OCI-M1 (cell line): ENCODE measurements around the gene CPLX1.
A peak's percentile ranks its signal among the peaks of the same experiment; 100 is the strongest.

Experiments
- DNase-seq: peaks from one replicate; lab custom pipeline; 2025; lab: John Stamatoyannopoulos, UW

The CPLX1 gene

DNA sequence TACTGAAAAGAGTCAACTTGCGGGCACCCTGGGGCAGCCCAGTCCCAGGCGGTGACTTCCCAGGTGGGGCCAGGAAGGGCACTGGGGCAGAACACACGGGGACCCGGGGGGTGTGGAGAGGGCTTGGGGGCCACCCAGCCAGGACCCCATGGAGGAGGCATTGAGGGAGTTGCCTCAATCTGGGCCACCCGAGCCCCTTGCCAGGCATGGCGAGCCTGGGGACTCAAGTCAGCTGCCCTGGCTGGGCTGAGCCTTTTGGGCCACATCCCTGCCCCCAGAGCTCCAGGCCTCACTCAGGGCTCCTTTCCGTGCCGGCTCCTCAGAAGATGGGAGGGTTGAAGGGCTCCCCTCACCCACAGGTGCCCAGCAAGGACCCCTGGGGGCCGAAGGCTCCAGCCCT lies 6.6 kb upstream of the CPLX1 start:
- no peak for DNase-seq

DNA sequence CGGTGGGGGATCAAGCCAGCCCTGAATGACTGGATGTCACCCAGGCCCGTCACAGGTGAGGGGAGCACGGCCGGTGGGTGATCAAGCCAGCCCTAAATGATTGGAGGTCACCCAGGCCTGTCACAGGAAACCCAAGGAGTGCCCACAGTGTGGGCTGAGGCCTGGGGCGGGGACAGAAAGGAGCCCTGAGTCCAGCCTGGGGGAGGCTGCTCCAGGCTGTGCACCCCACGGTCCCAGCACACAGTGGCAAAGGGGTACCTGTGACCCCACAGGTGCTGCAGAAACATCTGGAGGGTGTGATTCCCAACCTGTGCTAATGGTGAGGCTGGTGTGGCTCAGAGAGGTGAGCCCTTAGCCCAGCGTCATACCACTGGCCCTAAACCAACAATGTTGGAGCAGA lies 6.2 kb upstream of the CPLX1 start:
- DNase-seq: no peak

DNA sequence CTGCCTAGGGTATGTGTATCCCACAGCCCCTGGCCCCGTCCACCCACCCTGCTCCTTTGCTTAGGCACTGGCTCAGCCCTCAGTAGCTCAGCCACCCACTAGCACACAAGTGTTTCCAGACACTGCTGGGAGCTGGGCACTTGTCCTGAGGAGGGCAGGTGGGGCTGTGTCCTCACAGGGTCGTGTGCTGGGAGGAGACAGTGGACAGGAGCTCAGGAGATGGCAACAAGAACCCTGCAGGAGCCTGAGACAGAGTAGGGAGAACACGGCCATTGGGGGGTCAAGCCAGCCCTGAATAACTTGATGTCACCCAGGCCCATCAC lies 5.5 kb upstream of the CPLX1 start:
- DNase-seq: no peak

DNA sequence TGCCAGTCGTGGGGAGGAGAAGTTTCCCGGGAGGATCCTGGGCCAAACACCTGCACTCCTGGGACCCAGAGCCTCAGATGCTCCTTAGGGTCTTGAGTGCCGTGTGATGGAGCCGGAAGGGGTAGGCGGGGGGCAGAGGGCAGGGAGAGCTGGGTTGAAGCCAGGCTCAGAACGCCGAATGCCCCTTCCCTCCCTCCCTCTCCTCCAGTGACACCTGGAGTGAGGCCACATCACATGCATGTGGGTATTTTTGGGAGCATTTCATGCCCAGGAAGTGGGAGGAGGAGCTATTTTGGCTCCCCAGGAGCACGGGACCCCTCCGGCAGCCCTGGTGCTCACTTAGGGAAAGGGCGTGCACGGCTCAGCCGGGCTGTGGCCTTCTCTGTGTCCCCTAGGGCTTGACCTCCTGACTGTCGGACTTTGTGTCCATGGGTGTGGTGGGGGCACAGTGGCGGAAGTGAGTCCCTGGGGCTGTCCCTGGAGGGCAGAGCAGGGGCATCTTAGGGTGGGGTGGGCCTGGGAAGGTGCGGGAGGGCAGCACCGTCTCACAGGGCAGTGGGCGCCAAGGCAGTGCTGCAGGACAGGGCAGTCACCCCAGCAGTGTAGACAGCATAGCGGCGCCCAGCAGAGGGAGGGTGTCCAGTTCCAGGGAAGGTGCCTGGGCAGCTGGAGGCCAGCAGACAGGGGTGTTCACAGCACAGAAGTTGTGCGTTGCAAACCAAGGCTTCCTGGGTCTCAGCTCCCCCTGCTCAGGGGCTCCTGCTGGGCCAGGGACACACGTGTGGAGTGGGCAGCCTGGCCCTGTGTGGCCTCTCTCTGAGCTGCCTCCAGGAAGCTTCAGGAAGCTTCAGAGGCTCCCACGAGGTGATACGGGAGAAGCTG lies 4.9 kb upstream of the CPLX1 start:
- DNase-seq: no peak

DNA sequence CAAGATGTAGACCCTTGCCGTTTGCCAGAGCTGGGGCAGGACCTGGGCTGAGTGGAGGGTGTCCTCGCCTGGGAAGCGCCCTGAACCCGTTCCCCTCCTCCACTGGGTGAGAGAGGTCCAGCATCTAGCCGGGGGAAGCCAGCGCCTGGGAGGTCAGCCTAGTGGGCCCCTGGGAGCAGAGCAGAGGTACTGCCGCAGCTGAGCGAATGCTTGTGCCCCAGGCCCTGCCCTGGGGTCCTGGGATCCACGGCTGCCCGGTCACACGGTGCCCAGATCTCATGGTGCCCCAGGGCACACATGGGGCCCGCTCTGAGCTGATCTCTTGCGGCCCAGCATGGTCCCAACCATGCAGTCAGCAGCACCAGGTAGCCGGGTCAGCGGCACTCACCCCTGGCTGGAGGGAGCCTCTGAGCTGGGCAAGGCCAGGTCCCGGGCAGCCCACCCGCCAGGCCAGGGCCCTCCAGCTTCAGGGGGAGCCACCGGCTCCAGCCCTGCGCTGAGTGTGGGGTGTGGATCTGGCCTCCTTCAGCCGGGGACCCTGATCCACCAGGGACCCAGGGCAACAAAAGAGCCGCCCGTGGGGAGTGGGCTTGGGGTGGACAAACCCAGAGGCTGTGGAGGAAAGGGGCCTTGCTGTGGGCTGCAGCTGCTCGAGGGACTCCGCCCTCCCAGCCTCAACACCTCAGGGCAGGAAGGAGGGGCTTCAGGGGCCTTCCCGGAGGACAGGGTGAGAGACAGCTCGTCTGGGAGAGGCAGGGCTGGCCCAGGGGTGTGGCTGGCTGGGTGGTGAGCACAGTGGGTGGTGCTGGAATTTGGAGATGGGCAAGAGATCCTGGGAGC lies 4.1 kb upstream of the CPLX1 start:
- DNase-seq: no peak

DNA sequence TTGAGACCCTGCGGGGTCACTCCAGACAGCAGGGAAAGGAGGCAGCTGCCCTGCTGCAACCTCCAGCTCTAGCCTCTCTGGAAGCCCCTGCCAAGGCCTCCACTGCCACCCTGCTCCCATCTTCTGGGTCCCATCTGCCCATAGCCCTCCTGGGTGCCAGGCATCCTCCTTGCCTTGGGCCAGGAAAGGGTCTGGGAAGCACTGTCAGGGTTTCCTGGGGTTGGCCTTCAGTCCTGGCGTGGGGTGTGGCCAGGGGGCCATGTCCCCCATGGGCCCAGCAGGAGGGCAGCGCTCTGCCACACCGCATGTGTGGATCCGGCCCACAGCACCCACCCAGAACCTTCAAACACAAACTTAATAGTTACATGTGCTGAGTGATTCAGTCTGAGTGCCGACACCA lies 3.4 kb upstream of the CPLX1 start:
- DNase-seq: no peak

DNA sequence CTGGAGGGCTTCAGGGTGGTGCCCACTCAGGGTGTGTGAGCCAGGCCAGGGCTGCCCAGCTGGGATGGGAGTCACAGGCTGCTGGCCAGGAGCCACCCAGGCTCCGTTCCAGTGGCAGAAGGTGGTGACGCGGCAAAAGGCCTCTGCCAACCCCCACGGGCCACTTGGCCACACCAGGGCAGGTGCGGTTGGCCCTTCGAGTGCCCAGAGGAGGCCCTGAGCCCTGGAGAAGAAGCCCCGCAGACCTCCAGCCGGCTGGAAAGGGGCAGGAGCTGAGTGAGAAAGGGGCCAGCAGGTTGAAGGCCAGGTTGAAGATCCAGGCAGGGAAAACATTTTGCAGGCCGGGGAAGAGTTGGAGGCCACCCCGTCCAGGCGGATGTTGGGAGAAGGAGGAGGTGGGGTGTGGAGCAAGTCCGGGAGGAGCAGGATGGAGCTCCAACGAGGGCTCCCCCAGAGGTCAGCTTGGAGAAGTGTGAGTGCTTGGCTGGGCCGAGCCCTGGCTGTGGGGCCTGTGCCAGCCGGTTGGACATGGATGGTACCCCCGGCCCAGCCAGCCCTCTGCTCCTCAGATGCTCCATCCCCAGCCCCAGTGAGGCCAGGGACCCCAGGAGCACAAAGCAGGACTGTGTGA lies 2.8 kb upstream of the CPLX1 start:
- no peak for DNase-seq

DNA sequence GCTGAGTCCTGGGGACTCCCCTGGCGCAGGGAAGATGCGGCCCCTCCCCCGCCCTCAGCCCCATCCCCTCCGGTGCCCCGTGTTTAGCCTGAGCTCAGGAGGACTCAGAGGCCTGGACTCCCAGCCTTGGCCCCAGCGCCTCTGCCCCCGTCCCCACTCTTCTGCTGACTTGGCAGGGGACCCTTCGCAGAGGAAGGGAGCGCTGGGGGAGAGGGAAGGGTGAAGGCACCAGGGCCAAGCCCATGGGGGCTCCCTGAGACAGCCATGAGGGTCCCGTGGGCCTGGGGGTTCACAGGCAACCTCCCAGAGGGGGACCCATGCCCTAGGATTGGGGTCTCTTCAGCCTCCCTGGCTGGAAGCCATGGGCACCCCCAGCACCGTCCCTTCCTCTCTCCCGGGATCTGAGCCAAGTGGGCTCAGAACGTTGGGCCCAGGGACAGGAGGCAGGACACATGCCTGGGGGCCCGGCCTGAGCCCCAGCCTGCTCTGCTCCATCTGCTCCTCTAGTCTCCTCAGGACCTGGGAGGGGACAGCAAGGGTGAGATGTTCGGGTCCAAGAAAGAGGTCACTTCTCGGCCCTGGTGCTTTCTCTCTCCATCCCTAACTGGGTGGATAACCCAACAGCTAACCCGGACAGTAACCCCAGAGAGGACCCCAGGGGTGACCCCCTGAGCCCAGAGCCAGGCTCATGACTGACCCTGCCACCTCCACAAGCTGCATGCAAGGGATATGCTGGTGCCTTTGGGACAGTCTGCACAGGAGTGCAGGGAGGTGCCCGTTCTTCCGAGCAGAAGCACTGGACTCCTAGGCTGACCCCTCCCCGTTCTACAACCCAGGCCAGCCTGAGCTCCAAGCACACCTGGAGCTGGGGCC lies 1.5 kb upstream of the CPLX1 start:
- DNase-seq: no peak

DNA sequence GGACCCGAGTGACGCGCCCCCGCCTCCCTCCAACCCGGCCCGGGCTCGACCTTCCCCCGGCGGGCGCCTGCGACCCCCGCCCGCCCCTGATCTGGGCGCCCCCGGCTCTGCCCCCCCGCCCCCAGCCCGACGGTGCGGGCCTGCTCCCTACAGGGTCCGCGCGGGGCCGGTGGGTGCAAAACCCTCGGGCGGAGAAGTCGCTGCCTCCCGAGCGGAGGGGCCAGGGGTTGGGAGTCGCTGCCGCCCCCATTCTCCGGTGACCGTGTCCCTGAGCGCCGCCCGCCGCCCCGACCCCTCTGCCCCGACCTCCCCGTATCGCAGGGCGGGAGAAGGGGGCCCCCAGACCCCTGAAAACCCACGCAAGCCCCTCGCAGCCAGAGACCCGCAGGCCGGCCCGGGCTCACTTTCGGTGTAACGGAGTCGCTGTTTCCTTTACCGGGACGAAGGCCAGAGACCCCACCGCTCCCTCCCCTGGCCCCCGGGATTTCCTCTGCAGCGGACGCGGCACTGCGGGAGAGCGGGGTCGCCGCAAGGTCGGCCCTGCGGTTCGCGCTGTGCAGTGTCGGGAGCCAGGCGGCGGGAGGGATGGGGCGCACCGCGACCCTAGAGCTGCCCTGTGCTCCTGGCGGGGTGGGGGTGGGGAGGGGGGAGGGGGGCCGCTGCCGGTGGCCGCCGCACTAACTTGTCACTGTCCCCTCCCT lies 729 bp upstream of the CPLX1 start:
- DNase-seq: no peak

DNA sequence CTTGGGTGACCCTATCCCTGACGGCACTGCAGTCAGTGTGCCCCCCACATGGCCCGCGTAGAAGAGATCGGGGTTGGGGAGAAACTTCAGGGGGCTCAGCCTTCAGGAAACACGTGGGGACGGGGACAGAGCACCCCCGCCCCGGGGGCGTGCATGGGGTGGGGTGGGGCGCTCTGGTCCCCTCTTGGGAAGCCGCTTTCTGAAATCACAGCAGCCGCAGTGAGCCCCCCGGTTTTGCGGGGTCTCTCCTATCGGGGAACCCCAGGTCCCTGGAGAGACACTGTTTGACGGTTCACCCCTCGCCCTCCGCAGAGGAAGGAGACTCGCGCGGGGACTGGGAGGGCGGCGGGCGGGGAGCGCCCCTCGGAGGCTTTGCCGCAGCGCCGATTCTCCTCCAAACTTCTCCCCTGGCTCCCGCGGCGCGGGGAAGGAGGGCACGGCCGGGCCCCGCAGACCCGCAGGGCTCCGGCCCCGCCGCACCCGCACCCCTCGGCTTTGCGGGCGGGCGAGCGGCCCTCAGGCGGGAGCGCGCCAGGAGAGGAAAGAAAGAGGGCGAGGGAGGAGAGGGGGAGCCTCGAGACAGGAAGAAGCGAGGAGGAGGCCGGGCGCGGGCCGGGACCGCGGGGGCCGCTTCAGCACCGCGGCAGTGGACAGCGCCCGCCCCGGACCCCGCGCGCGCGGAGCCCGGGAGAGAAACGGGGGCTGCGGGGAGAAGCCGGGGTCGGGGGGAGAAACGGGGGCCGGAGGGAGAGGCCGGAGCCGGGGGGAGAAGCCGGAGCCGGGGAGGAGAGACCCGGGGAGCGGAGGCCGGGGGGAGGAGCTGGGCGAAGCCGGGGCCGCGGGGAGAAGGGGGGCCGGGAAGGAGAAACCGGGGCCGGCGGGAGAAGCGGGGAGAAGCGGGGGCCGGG lies 612 bp downstream of the CPLX1 start:
- peak; percentile 3 for DNase-seq

DNA sequence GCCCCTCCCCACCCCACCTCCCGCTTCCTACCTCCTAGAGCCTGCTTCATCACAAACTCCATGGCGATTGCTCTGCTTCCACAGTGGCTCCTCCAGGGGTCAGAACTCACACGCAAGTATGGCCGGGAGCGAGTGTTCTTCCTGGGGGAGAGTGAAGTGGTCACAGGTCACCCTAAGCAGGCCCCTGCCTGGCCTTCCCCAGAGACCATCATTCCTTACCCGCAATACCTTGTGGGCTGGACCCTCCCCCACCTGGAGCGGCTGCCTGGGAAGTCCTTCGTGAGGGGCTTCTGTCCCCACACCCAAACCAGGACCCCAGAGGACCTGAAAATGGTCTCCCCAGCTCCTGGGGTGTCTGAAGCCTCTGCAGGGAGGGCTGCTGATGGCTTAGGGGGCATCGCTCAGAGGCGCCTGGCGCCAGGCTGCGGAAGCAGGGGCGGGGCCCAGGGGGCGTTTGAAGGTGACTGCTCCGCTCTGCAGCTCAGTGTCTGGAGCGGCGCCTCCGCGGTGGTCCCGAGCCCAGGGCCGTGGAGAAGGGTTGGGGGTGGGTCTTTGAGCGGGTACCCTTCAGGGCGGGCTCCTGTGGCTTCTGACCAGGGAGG lies 1.4 kb downstream of the CPLX1 start:
- no peak for DNase-seq

DNA sequence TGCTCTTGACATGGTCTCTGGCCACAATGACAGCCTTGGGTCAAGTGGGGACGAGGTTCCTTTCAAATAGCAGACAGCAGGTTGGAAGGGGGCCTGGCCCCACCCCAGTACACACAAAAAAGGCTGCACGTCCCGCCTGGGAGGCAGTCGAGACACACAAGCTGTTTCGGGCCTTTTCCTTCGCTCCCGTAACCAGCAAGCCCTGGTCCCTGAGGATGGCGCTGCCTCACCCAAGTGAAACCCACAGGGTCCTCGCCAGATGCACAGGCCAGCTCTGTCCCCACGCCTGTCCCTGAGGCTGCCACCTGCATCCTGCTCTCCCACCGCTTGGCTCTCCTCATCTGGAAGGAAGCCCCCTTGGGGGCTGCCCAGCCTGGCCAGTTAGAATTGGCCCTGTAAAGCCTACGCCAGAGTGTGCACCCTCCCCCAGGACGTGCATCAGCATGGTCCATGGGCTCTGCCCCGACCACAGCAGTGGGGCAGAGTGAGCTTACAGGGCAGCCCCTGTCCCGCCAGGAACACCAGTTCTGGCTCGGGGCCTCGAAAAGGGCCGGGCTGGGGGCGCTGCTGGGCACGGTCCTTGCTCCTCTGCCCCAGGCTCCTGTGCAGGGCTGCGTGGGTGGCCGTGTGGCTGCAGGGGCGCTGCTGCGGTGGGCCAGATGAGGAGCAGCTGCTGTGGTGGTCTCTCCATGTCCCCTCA lies 2.0 kb downstream of the CPLX1 start:
- no peak for DNase-seq

DNA sequence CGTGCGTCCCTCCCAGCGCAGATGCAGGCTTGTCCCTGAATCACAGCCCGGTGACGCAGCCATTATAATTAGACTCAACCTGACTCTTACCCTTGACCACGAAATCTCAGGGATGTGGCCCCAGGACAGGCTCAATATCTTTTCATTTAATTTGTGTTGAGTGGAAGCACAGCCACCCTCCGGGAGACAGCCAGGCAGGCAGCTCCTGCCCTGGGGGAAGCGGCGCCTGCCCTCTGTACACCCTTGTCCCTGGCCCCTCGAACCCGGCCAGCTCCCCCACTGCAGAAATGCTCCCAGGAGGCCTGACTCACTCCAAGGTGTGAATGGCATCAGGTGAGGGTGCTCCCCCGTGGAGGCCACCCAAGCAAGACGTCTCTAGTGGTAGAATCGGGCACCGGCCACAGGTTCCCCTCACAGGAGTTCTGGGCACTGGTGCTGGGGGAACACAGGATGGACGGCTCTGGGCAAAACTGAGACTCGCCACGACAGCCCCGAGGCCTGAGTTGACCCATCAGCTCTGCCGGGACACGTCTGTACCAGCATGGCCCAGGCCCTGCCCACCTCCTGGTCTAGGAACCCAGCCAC lies 2.7 kb downstream of the CPLX1 start:
- no peak for DNase-seq

DNA sequence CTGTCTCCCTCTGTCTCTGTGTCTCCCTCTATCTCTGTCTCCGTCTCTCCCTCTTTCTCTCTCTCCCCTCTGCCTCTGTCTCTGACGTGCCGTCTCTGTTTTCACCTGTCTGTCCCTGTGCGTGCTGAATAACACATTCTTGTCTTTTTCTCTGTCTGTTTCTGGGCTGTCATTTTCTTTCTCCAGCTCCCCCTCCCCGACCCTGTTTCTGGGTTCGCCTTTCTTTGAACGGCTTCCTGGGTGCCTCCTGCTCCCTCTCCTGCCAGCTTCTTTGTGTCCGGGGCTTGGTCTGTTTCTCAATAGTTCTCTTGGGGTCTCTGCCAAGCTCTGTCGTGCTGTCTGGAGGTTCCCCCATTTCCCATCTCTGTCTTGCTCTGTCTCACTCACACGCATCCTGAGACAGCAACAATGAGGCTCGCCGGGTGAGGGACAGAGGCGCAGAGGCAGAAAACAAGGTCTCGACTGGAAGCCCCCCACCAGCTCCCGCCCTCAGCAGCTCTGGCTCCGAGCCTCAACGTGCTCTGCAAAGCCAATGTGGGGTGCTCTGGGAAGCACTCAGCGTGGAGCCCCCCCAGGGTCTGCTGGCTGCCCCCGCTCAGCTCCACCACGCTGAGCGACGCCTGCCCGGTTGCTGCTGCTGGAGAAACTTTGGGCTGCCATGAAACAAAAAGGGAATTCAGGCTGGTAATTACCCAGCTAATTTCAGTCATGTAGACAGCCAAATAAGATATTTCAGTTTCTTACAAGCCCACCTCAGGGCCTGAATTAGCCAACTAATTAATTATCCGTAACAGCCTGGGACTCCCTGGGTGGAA lies 3.4 kb downstream of the CPLX1 start:
- no peak for DNase-seq

DNA sequence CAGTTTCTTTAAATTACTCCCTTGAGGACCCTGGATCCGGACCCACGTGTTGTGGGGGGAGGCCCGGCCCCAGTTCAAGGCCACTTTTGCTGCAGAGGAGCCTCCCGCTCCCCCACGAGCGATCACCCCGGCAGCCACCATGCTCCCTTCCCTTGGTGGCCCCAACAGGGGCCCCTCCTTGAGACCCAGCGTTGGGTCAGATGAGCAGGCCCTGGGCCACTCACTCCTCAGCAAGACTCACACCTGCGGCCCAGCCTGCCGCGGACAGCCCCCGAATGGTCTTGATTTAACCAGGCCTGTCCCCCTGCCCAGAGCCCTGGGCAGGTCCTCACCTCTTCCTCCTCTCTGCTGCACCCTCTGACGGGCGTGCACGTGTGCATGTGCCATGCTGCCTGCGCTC lies 4.3 kb downstream of the CPLX1 start:
- DNase-seq: no peak

DNA sequence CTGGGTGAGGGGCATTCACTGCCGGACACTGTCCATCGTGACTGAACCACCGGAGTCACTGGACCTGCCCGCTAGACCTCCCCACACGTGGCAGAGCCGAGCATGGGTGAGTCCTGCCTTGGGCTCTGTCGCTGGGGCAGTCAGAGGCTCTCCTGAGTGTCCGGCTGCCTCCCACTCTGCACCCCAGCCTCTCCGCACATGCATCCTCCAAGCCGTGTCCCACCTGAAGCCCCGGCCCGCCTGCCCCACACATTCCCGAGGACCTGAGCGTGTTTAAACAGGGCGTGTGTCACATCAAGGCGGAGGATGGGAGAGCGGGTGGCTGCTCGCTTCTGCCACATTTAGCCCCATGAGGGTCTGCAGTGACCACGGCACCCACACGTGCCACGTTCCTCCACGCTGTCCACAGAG lies 4.7 kb downstream of the CPLX1 start:
- DNase-seq: no peak

DNA sequence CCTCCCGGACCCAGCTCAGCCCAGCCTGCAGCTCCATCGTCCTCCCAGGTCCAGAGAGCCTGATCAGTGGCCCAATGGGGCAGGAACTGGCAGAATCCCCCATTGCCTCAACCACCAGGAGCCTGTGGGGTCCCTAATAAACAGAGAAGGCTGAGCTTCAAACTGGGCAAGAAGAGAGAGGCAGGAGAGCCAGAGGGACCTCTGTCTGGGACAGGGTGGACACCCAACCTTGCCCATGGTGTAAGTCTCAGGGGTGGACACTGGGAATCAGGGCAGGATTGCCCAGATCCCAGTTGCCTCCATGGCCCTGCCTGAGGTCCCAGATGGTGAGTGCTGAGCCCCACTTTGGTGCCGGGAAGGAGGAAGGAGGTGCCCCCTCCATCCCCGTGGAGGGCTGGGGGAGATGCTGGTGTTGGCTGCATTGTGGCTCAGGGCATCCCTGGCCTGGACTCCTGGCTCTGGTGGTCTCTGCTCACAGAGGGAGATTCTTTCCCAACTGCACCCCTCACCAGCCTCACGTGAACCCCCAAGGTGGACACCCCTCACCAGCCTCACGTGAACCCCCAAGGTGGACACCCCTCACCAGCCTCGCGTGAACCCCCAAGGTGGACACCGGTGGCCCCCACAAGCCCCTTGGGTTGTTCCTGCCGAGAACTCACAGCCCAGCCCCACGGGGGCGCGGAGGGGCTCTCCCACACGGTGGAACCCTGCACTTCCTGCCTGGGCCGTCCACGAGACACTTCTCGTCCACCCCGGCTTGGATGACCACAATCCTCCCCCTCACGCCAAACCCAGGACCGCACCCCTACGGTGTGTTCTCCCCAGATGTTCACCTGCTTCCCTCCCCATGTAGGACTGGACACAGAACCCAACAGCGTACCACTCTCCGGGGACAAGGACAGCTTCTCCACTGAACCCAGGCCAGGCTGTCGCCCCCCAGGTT lies 5.4 kb downstream of the CPLX1 start:
- no peak for DNase-seq
